ENCODE measurements around the gene IMMP2L. TPM values are rescaled to one million over a fixed set of nuclear protein-coding genes. Genes with fewer than 3 reads are reported as not detected.

IMMP2L gene
- total and polyA plus RNA-seq, 2 of the 8 experiments (the other 6 are each of a cell fraction or from before 2014, with no cell fraction given): 2.3 to 10.1 TPM

- TF ChIP-seq RAD21 (IDR thresholded peaks at IDR 0.05 in 1 of 2, conservative IDR thresholded peaks at IDR 0.05 in 1 of 2; ENCODE audit: low read depth in 2 of 2, low read length in 2 of 2) (no peak), JUN (IDR thresholded peaks at IDR 0.05; ENCODE audit: low read depth, low read length) (no peak)
These were observed 9.4 kb upstream of the IMMP2L start (continued) for GRCh38 chr7:111571720-111572119.

Data from H1 (cell line).